Prostate gland (tissue), 2 donors: ENCODE results near the gene ITGA7. TPM values are rescaled to one million over a fixed set of nuclear protein-coding genes. Genes with fewer than 3 reads are reported as not detected.
A peak's percentile ranks its signal among the peaks of the same experiment; 100 is the strongest.

Experiments
- DNase-seq: peaks from one replicate; pipeline ENCODE4 v3.0.0-alpha.2; 2019; ENCODE audit warnings: low spot score
- H3K27ac ChIP-seq, 2 donors: fragments of 200-600 bp; sonication (generic); 2 replicates each; pipeline ENCODE4 v1.5.1; 2017 to 2019
- H3K27me3 ChIP-seq: fragments of 200-600 bp; sonication (generic); replicated peaks from 2 replicates; pipeline ENCODE4 v1.5.1; 2019; ENCODE audit not compliant: insufficient read depth
- H3K36me3 ChIP-seq, 2 donors: fragments of 200-600 bp; sonication (generic); 1 replicate in 1 of 2; 2 replicates in 1 of 2; pipeline versions ENCODE4 v1.5.1 to v1.8.1; 2017 to 2019
- H3K4me1 ChIP-seq: fragments of 200-600 bp; sonication (generic); replicated peaks from 2 replicates; pipeline ENCODE4 v1.5.1; 2019
- H3K4me3 ChIP-seq, 2 donors: fragments of 200-600 bp; sonication (generic); 2 replicates each; pipeline ENCODE4 v1.5.1; 2017 to 2019
- H3K9me3 ChIP-seq: fragments of 200-600 bp; sonication (generic); 2 replicates; pipeline ENCODE4 v1.5.1; 2017
- CTCF ChIP-seq, 4 experiments: fragments of 200-600 bp in 2 of 4; fragments of 450-650 bp in 2 of 4; sonication (generic) in 2 of 4; IDR thresholded peaks; 1 replicate in 3 of 4; 2 replicates in 1 of 4; pipeline ENCODE4 v1.5.1; 2016 to 2019; ENCODE audit warnings: antibody characterized with exemption in 4 of 4, mild to moderate bottlenecking in 2 of 4, moderate library complexity in 2 of 4
- POLR2A ChIP-seq: fragments of 450-650 bp; IDR thresholded peaks from one replicate; pipeline ENCODE4 v1.6.1; 2016; ENCODE audit warnings: antibody characterized with exemption, mild to moderate bottlenecking
- POLR2AphosphoS5 ChIP-seq: sonication (generic); formaldehyde crosslinking; IDR thresholded peaks from one replicate; pipeline ENCODE4 v1.6.1; 2017; ENCODE audit warnings: antibody characterized with exemption
- WGBS: methylation state at CpG from one replicate; pipeline ENCODE4 v1.1.5; 2018; 5-methylcytosine and 5-hydroxymethylcytosine counted together
- intact Hi-C: fragments of 100-400 bp; cut with DNase I; formaldehyde crosslinking; loops from one replicate; pipeline ENCODE4 v1.14.2; 2022
- total RNA-seq, 2 donors: library from RNA; depleted of rRNA; stranded (reverse); fragments of >200 nt; gene quantifications; one replicate each; pipeline ENCODE4 v1.1.0, GENCODE V29; 2016

ITGA7 gene
- total RNA-seq, 2 donors from 2014 or later = 17.4 to 37.0 TPM

GRCh38 chr12:55724940-55725309 is 17.2 kb upstream of the ITGA7 start:
- no peak for DNase-seq
- no peak for TF ChIP-seq POLR2A
- TF ChIP-seq POLR2AphosphoS5 = no peak
- TF ChIP-seq CTCF (IDR thresholded peaks at IDR 0.05) = no peak
- H3K4me1 ChIP-seq = peaks cover 9% of the 10 kb centered on the region

GRCh38 chr12:55724226-55724939 is 16.7 kb upstream of the ITGA7 start:
- intact Hi-C loops = no loop called here
- Histone ChIP-seq H3K36me3 (no peaks in the 10 kb centered on the region), H3K27ac (no peak overlapping the region), H3K4me1 (peaks cover 9% of the 10 kb centered on the region), H3K9me3 (no peaks in the 10 kb centered on the region), H3K27me3 (no peaks in the 10 kb centered on the region), H3K4me3 (no peak overlapping the region)
- WGBS = 46% methylated on average over 11 of the region's 11 CpGs
- DNase-seq = peak; percentile 51
- TF ChIP-seq POLR2AphosphoS5 (peak; percentile 7), CTCF (IDR thresholded peaks at IDR 0.05) (peak in 2 of 4 experiments; percentile 50 to 61), POLR2A (no peak)

More at GRCh38 chr12:55724940-55725309, 17.2 kb upstream of the ITGA7 start:
- no peaks in the 10 kb centered on the region for H3K36me3 ChIP-seq
- intact Hi-C loops = loop anchor here (5.0 kb wide), 1 partner anchor 202 kb away; the partner anchor contains the start of gene PYM1
- H3K27me3 ChIP-seq = no peaks in the 10 kb centered on the region
- no peaks in the 10 kb centered on the region for H3K9me3 ChIP-seq
- H3K4me3 ChIP-seq = no peak overlapping the region
- WGBS = 43% methylated on average over 3 of the region's 3 CpGs
- no peak overlapping the region for H3K27ac ChIP-seq

DNA sequence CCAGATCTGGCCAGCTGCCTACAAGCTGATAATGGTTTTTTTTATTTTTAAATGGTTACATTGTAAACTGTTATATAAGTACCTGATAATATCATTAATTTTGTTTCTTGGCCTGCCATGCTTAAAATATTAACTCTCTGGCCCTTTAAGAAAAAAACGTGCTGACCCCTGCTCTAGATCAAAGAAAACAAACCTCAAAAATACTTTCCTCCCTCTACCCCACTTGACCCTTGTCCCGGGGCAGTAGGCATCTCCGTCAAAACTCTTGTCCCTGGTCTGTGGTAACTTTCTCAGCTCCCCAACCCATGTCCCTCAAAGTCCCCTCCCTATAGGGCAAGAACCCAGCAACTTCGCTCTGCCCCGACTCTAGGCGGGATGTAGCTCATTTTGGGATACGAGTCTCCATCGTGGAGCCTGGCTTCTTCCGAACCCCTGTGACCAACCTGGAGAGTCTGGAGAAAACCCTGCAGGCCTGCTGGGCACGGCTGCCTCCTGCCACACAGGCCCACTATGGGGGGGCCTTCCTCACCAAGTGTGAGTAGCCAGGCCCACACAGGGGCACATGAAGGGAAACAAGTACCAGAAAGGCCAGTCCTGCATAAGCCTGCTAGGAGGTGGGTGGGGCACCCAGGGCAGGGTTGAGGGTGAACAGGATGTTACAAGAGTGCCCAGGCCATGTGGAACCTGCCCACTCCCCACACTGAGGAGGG is 16.0 kb upstream of the ITGA7 start:
- Histone ChIP-seq H3K4me1 (peaks cover 9% of the 10 kb centered on the region), H3K36me3 (no peaks in the 10 kb centered on the region), H3K4me3 (no peak overlapping the region), H3K9me3 (no peaks in the 10 kb centered on the region), H3K27me3 (no peaks in the 10 kb centered on the region), H3K27ac (no peak overlapping the region)
- 43% methylated on average over 10 of the region's 10 CpGs for WGBS
- no peak for TF ChIP-seq CTCF (IDR thresholded peaks at IDR 0.05)
- TF ChIP-seq POLR2AphosphoS5 = no peak
- no peak for TF ChIP-seq POLR2A
- DNase-seq = no peak
- intact Hi-C loops = no loop called here

DNA sequence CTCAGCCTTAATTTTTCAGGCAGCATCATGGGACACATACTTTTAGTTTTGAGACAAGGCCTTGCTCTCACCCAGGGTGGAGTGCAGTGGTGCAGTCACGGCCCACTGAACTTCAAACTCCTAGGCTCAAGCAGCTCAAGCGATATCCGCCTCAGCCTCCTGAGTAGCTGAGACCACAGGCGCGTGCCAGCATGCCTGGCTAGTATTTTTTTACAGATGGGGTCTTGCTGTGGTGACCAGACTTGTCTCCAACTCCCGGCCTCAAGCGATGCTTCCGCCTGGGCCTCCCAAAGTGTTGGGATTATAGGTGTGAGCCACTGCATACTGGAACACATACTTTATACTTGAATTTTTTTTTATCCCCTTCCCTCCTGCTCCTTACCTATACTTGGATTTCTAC is 15.2 kb upstream of the ITGA7 start:
- no peaks in the 10 kb centered on the region for H3K27me3 ChIP-seq
- WGBS = 71% methylated on average over 8 of the region's 8 CpGs
- no peak for TF ChIP-seq POLR2AphosphoS5
- no peak for TF ChIP-seq CTCF (IDR thresholded peaks at IDR 0.05)
- no peak for TF ChIP-seq POLR2A
- peaks cover 9% of the 10 kb centered on the region for H3K4me1 ChIP-seq
- no peaks in the 10 kb centered on the region for H3K9me3 ChIP-seq
- no peak overlapping the region for H3K27ac ChIP-seq
- intact Hi-C loops = no loop called here
- DNase-seq = no peak
- no peaks in the 10 kb centered on the region for H3K36me3 ChIP-seq
- H3K4me3 ChIP-seq = no peak overlapping the region
